ENCODE results near the gene DNAJB2. TPM values are rescaled to one million over a fixed set of nuclear protein-coding genes. Genes with fewer than 3 reads are reported as not detected.

DNAJB2 gene
- total and polyA plus RNA-seq, 2 donors (not counting 3 experiments of a cell fraction or from before 2014, with no cell fraction given) = 30.4 to 35.0 TPM

- ChIA-PET POLR2A (no interaction called here), CTCF (interaction anchor here (1.2 to 2.5 kb wide), 2 partner anchors 27 to 43 kb away, joined by 3 to 14 read pairs; partner anchors contain the start of gene DNAJB2)
- Histone ChIP-seq H2AFZ (ENCODE audit: low read depth, low read length) (peak overlapping the region; percentile 55), H3K36me3 (ENCODE audit: control insufficient read depth in 2 of 2, extremely low read depth in 1 of 2, insufficient read depth in 2 of 2, low read length in 2 of 2) (peaks cover 0 to 2% of the 10 kb centered on the region in 2 experiments), H3K9ac (replicated peaks; ENCODE audit: extremely low read depth, insufficient read depth, low read length) (peak overlapping the region; percentile 21), H3K27ac (ENCODE audit: insufficient read depth, low read depth, low read length) (no peak overlapping the region), H3K4me3 (replicated peaks in 1 of 3; ENCODE audit: insufficient read depth in 1 of 3, low read depth in 1 of 3, low read length in 3 of 3) (peak overlapping the region in 1 of 3 experiments; percentile 34), H3K9me3 (replicated peaks; ENCODE audit: control insufficient read depth, insufficient read depth, low read length) (no peaks in the 10 kb centered on the region), H3K79me2 (ENCODE audit: control insufficient read depth, insufficient read depth, low read length) (no peaks in the 10 kb centered on the region), H3K4me2 (ENCODE audit: insufficient read depth, low read length) (peak overlapping the region; percentile 78), H4K20me1 (replicated peaks; ENCODE audit: control insufficient read depth, extremely low read depth, insufficient read depth, low read length) (no peaks in the 10 kb centered on the region), H3K27me3 (ENCODE audit: control insufficient read depth in 2 of 2, insufficient read depth in 2 of 2, low read length in 2 of 2) (peaks cover 15 to 16% of the 10 kb centered on the region in 2 experiments), H3K4me1 (ENCODE audit: control insufficient read depth, extremely low read depth, insufficient read depth, low read length) (peaks cover 39% of the 10 kb centered on the region), H3K9me1 (replicated peaks; ENCODE audit: control insufficient read depth, extremely low read depth, insufficient read depth, low read length) (no peaks in the 10 kb centered on the region)
- FAIRE-seq (no peak), DNase-seq (ENCODE audit: low read depth, low spot score) (no peak)
- dilution Hi-C loops (cut with MboI; ENCODE audit: extremely low pct_ligation_motif_present, low sequenced_read_pairs) = no loop called here
- no TSS peak for BruUV-seq (replicated peaks)
- TF ChIP-seq MAX (IDR thresholded peaks at IDR 0.05; ENCODE audit: insufficient read depth, insufficient read length) = no peak
- TF ChIP-seq MYC (IDR thresholded peaks at IDR 0.05; ENCODE audit: low read depth, low read length) = no peak
- no peak for TF ChIP-seq POLR2AphosphoS5 (IDR thresholded peaks at IDR 0.05; ENCODE audit: insufficient read depth, low read depth, low read length)
- no peak for TF ChIP-seq CTCF (IDR thresholded peaks at IDR 0.05; ENCODE audit: extremely low read depth in 1 of 2, insufficient read depth in 1 of 2, low read depth in 1 of 2, low read length in 2 of 2)
- no peak for TF ChIP-seq EZH2 (IDR thresholded peaks at IDR 0.05; ENCODE audit: borderline replicate concordance, low read depth, low read length, severe bottlenecking)
- TF ChIP-seq GATA2 (IDR thresholded peaks at IDR 0.05; ENCODE audit: insufficient read depth, insufficient read length, low read depth, low read length) = no peak
- no peak for TF ChIP-seq JUN (IDR thresholded peaks at IDR 0.05; ENCODE audit: borderline replicate concordance, insufficient read depth, insufficient read length, low read depth)
- TF ChIP-seq FOS (IDR thresholded peaks at IDR 0.05; ENCODE audit: borderline replicate concordance, insufficient read depth, low read length) = no peak
- no peak for TF ChIP-seq POLR2A (IDR thresholded peaks at IDR 0.05; ENCODE audit: low read depth, low read length)
- intact Hi-C loops (cut with micrococcal nuclease) = loop anchor here (2.0 kb wide), 2 partner anchors 34 to 42 kb away; partner anchors contain the start of gene ABCB6
Measured at GRCh38 chr2:219252570-219252899, 26.6 kb upstream of the DNAJB2 start.

Data from endothelial cell of umbilical vein (primary cell).